ENCODE results near the gene FOXO3. TPM values are rescaled to one million over a fixed set of nuclear protein-coding genes. Genes with fewer than 3 reads are reported as not detected.
"Not testable (repeated sequence)": the region's sequence is repeated elsewhere in the genome, so short reads cannot be mapped to it uniquely, and the experiment has no call there.

Gene FOXO3
- total RNA-seq, 1 experiment from 2014 or later: 20.4 TPM

DNA sequence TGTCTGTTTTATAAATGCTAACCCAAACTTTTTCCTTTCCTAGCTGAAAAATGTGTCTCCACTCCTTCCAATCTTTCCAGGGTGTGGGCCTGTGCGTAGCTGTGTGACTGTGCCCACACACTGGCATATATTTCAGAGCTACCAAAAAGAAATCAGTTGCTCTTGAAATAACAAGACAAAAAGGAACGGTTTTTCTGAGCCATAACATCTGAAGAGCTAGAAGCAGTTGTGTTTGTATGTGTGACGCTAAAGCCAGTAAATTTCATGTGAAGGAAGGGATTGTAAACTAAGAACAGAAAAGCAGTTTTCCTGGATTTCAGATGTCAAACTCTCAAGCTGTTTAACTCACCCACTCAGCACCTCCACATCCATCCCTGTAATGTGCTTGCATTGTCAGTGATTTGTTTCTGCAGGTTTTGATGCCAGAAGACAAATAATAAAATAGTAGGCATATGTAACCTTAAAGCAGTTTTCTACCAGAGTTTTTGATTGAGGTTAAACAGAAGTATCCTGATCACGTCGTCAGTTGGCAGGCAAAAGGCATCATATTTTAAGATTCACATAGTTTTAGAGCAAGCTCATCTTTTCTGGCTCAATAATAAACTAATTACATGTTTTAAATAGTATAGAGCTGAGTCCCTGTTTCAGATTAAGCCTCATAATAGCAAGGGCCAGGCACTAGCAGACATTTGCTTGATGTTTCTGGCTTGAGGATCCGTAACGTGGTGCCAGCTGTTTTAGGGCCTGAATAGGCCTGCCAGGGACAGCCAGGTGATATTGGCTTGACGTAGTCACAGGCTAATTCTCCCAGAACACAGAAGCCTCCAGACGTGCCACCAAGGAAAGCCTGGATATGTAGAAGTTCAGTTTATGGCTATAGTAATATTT is 90.9 kb downstream of the FOXO3 start:
- peaks cover 54% of the 10 kb centered on the region for H3K4me1 ChIP-seq (replicated peaks)

DNA sequence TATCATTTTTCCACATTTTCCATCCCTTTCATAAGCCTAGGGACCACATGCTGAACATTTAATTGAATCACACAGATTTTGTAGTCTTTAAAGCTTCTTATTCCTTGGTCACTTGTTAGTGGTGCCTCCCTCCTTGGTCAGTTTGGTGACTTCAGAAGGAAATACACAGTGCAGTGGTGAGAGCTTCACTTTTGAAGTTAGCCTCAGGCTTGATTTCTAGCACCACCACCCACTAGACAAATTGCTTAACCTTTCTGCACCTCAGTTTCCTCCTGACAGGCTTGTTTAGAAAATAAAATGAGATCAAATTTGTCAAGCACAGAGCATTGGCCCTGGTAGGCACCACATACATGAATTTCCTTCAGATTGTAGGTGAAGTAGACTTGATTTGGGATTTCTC is 91.7 kb downstream of the FOXO3 start:
- Histone ChIP-seq H3K4me1 (replicated peaks) (peaks cover 60% of the 10 kb centered on the region), H3K4me3 (no peak overlapping the region), H3K27ac (0 out of 2 replicates have a peak overlapping the region, but pooled peaks have one; percentile 60), H3K9me3 (replicated peaks) (no peaks in the 10 kb centered on the region), H3K36me3 (no peaks in the 10 kb centered on the region; the same call in 1 of the 2 replicates), H3K27me3 (replicated peaks) (no peaks in the 10 kb centered on the region)
- no peak for DNase-seq (ENCODE audit: low read depth in 1 of 2, low spot score in 2 of 2)

More for the DNA sequence above, 90.9 kb downstream of the FOXO3 start:
- DNase-seq (ENCODE audit: low read depth in 1 of 2, low spot score in 2 of 2): peak in 1 of 2 experiments; percentile 30
- H3K27me3 ChIP-seq (replicated peaks): no peaks in the 10 kb centered on the region
- no peak overlapping the region for H3K4me3 ChIP-seq
- H3K27ac ChIP-seq: peak overlapping the region; percentile 60
- no peaks in the 10 kb centered on the region for H3K9me3 ChIP-seq (replicated peaks)
- no peaks in the 10 kb centered on the region; the same call in 1 of the 2 replicates for H3K36me3 ChIP-seq

DNA sequence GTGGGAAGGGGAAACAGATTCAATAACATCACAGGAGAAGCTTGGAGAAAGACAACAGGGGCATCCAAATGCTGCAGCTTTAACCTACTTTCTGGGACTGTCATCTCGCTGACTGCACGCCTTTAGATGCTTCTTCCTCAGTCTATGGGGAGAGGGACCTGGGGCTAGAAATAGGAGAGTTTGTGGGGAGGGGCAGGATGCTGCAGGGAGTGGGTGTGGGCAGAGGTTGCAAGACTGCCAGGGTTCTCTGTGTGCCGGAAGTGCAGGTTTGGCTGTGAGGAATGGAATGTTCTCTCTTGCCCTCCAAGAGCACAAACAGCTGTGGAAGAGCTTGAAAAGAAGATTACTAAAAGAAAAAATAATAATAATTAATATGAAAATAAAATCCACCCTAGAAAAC is 93.2 kb downstream of the FOXO3 start:
- Histone ChIP-seq H3K27ac (no peak overlapping the region), H3K36me3 (no peaks in the 10 kb centered on the region; the same call in 1 of the 2 replicates), H3K4me3 (no peak overlapping the region), H3K4me1 (replicated peaks) (peaks cover 60% of the 10 kb centered on the region), H3K9me3 (replicated peaks) (no peaks in the 10 kb centered on the region), H3K27me3 (replicated peaks) (no peaks in the 10 kb centered on the region)
- no peak for DNase-seq (ENCODE audit: low read depth in 1 of 2, low spot score in 2 of 2)

DNA sequence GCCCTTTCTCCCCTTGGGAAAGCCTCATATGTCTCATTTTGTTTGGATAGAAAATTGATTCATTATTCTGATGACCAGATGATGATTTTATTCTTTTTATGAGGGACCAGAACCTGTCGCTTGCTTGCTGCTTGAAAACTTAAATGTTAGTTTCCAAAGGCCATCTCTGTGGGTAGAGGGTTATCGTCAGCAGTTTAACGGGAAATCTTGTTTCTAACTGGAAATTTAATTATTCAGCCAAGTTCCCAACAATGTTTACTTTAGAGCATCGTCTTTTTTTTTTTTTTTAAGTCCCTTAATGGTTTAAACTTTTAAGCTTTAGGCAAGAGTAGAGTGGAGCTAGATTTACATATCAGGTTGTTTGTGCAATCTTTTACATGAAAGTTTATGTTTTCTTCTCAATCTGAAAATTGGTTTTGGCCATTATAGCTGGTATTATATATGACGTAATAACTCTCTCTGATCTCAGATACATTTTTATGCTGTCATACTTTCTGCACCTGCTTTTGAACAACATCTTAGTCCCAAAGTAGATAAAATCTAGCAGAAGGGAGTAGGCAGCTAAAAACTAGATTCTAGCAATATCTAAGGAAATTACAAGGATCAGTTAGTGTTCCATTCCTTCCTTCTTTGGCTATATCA is 93.9 kb downstream of the FOXO3 start:
- H3K36me3 ChIP-seq: no peaks in the 10 kb centered on the region; the same call in 1 of the 2 replicates
- no peak for DNase-seq (ENCODE audit: low read depth in 1 of 2, low spot score in 2 of 2)
- H3K27me3 ChIP-seq (replicated peaks): no peaks in the 10 kb centered on the region
- peaks cover 60% of the 10 kb centered on the region for H3K4me1 ChIP-seq (replicated peaks)
- no peak overlapping the region for H3K27ac ChIP-seq
- H3K9me3 ChIP-seq (replicated peaks): no peaks in the 10 kb centered on the region
- no peak overlapping the region for H3K4me3 ChIP-seq

DNA sequence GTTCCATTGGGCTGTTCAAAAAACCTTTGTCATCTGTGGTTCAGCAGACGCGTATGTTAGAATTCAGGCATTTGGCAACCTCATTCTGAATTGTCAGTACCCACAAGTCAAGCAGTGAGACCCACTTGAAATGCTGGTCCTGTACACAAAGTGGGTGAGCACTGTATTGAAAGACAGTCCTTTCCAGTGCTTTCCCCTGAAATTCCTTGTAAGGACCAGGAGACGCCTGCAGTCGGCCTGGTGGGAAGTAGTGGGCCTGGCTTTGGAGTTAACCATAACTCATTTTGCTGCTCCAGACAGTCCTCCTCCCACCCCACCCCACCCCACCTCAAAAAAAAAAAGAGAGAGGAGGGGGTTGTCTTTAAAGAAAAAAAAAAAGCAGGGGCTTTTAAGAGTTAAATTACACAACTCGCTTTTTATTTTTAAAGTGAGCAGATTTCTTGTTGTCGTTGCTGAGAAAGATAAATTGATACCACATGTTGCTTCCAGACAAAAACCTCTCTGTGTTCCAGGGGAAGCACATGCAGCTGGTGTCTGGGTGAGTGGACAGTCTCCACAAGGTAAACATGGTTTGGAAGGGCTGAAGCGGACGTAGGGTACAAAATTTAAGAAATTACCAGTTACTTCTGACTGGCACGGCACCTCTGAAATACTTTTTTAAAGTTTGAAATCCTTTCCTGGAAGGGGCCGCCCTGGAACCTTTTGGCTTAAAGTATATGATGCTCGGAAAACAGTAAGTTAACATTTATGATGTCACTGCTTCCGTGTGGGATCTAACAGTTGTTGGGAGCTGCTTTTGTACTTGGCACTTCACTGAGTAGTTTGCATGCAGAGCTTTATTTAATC is 95.3 kb downstream of the FOXO3 start:
- H3K27me3 ChIP-seq (replicated peaks): no peaks in the 10 kb centered on the region
- DNase-seq (ENCODE audit: low read depth in 1 of 2, low spot score in 2 of 2): peak in 1 of 2 experiments; percentile 69
- peaks cover 51% of the 10 kb centered on the region for H3K4me1 ChIP-seq (replicated peaks)
- no peaks in the 10 kb centered on the region; the same call in 1 of the 2 replicates for H3K36me3 ChIP-seq
- no peak overlapping the region for H3K4me3 ChIP-seq
- H3K9me3 ChIP-seq (replicated peaks): no peaks in the 10 kb centered on the region
- H3K27ac ChIP-seq: peak overlapping the region; percentile 57

DNA sequence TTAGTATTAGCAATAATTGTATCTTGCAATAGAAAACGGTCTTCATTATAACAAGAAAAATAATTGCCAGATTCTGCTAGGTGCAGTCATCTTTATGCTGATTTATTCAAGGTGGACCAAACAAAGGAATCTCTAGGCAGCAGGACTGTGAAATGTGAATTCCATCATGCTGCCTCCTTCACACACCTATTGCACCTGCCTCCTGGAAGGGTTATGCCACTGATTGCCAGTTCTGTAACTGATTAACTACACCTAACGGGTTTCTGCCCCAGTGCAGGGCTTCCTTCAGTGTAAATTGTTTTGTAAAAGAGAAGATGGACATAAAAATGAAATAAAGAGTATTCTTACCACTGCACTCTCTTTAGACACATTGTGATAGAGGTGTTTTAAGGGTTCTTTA is 96.1 kb downstream of the FOXO3 start:
- no peak overlapping the region for H3K4me3 ChIP-seq

DNA sequence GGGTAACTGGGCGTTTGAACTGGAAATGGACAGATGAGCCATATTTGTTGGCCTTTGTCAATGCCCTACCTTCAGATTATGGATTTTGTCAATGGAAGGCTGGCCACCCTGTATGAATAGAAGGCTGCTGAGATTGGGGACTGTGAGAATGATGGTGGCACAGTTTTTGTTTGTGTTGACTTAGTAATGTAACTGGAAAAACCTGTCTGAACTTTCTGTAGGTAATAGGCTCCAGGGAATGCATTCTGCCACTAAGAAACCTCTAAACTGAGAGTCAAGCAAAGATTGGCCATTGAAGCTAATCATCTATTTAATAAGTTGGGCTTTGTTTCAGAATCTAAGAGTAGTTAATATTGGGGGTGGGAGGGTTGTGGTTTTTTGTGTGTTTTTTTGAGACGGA is 97.5 kb downstream of the FOXO3 start:
- Histone ChIP-seq H3K27ac (no peak overlapping the region), H3K9me3 (replicated peaks) (no peaks in the 10 kb centered on the region), H3K4me1 (replicated peaks) (peaks cover 35% of the 10 kb centered on the region), H3K27me3 (replicated peaks) (no peaks in the 10 kb centered on the region), H3K36me3 (no peaks in the 10 kb centered on the region; the same call in 1 of the 2 replicates), H3K4me3 (no peak overlapping the region)
- DNase-seq (ENCODE audit: low read depth in 1 of 2, low spot score in 2 of 2): no peak

More for the DNA sequence above, 96.1 kb downstream of the FOXO3 start:
- no peak for DNase-seq (ENCODE audit: low read depth in 1 of 2, low spot score in 2 of 2)
- no peaks in the 10 kb centered on the region for H3K27me3 ChIP-seq (replicated peaks)
- H3K36me3 ChIP-seq: no peaks in the 10 kb centered on the region; the same call in 1 of the 2 replicates
- H3K9me3 ChIP-seq (replicated peaks): no peaks in the 10 kb centered on the region
- H3K4me1 ChIP-seq (replicated peaks): peaks cover 43% of the 10 kb centered on the region
- H3K27ac ChIP-seq: 0 out of 2 replicates have a peak overlapping the region, but pooled peaks have one; percentile 57

DNA sequence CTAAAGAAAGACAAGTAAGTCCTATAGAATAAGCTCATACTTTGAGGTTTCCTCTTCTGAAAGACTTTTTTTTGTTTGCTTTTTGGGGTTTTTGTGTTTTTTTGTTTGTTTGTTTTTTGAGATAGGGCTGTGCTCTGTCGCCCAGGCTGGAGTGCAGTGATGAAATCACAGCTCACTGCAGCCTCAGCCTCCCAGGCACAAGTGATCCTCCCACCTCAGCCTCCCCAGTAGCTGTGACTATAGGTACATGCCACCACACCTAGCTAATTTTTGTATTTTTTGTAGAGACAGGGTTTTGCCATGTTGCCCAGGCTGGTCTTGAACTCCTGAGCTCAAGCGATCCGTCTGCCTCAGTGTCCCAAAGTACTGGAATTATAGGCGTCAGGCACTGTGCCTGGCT is 98.1 kb downstream of the FOXO3 start:
- not testable (repeated sequence) for H3K27me3 ChIP-seq (replicated peaks); H3K9me3 ChIP-seq (replicated peaks); H3K4me3 ChIP-seq; H3K36me3 ChIP-seq; DNase-seq (ENCODE audit: low read depth in 1 of 2, low spot score in 2 of 2); H3K27ac ChIP-seq
- H3K4me1 ChIP-seq (replicated peaks): peaks cover 33% of the 10 kb centered on the region

DNA sequence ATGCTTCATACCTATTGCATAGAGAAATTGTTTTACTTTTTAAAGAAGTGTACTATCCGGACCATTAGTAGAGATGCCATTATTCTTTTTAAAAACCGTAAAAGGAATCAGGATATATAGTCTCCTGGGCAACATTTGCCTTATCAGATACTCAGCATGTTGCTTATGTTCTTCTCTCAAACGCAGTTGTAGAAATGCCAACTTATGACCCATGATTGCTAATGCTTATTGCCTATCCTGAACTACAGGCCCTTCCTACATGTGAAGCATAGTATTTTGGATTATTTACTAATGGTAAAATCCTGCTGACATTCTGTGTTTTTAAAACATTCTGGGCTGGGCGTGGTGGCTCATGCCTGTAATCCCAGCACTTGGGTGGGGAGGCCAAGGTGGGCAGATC is 99.5 kb downstream of the FOXO3 start:
- peaks cover 7% of the 10 kb centered on the region for H3K36me3 ChIP-seq
- no peaks in the 10 kb centered on the region for H3K9me3 ChIP-seq (replicated peaks)
- H3K27ac ChIP-seq: no peak overlapping the region
- no peak for DNase-seq (ENCODE audit: low read depth in 1 of 2, low spot score in 2 of 2)
- no peaks in the 10 kb centered on the region for H3K27me3 ChIP-seq (replicated peaks)
- H3K4me1 ChIP-seq (replicated peaks): peaks cover 19% of the 10 kb centered on the region
- H3K4me3 ChIP-seq: no peak overlapping the region

DNA sequence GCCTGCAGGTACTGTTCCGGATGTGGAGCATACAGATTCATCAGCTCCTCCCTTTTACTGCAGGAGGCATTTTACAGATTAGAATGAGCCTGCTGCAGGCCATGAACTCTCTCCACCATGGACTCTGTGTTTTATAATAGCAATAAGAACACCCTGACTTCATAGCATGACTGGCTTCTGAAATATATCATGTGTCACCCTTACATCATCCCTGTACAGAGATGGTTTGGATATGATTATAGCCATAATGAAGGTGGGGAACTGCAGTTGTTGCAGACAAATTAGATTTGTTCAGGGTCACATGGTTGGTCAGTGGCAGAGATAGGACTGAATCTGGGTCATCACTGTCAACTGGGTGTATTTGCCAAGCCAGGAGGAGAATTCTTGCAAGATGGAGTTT is 100.7 kb downstream of the FOXO3 start:
- Histone ChIP-seq H3K4me1 (replicated peaks) (peaks cover 8% of the 10 kb centered on the region), H3K27me3 (replicated peaks) (no peaks in the 10 kb centered on the region), H3K36me3 (peaks cover 13% of the 10 kb centered on the region), H3K4me3 (no peak overlapping the region), H3K9me3 (replicated peaks) (no peaks in the 10 kb centered on the region), H3K27ac (no peak overlapping the region)
- no peak for DNase-seq (ENCODE audit: low read depth in 1 of 2, low spot score in 2 of 2)

DNA sequence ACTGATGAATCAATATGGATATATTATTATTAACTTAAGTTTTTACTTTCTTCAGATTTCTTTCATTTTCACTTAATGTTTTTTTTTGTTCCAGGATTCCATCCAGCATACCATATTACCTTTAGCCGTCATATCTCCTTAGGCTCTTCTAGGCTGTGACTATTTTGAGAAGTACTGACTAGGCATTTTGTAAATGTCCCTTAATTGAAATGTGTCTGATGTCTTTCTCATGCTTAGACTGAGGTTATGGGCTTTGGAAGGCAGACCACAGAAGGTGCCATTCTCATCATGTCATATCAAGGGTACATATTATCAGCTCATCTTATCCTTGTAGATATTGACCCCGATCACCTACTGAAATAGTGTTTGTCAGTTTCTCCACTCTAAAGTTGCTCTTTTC is 101.3 kb downstream of the FOXO3 start:
- DNase-seq (ENCODE audit: low read depth in 1 of 2, low spot score in 2 of 2): no peak
- no peaks in the 10 kb centered on the region for H3K27me3 ChIP-seq (replicated peaks)
- H3K9me3 ChIP-seq (replicated peaks): no peaks in the 10 kb centered on the region
- H3K4me3 ChIP-seq: no peak overlapping the region
- peaks cover 13% of the 10 kb centered on the region for H3K36me3 ChIP-seq
- peaks cover 2% of the 10 kb centered on the region for H3K4me1 ChIP-seq (replicated peaks)
- no peak overlapping the region for H3K27ac ChIP-seq

DNA sequence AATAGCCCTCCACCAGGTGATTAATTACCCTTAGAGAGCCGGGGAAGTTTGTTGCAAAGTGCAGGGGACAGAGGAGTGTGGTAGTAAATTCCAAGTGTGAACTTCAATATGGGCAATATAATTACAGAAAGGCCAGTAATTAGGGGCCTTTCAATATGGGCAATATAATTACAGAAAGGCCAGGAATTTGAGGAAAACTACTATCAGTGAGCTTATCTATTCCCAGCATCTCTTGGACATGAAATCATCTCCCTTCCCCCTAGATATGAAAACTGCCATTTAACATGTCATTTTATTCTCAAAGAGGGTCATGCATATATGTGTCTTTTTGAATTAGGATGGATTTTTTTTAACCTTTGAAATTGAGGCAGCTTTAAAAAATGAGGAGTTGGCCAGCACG is 102.0 kb downstream of the FOXO3 start:
- H3K27me3 ChIP-seq (replicated peaks): no peaks in the 10 kb centered on the region
- peaks cover 13% of the 10 kb centered on the region for H3K36me3 ChIP-seq
- no peak overlapping the region for H3K27ac ChIP-seq
- no peaks in the 10 kb centered on the region for H3K9me3 ChIP-seq (replicated peaks)
- DNase-seq (ENCODE audit: low read depth in 1 of 2, low spot score in 2 of 2): no peak
- no peaks in the 10 kb centered on the region; the same call in 1 of the 2 replicates for H3K4me1 ChIP-seq (replicated peaks)
- no peak overlapping the region for H3K4me3 ChIP-seq

DNA sequence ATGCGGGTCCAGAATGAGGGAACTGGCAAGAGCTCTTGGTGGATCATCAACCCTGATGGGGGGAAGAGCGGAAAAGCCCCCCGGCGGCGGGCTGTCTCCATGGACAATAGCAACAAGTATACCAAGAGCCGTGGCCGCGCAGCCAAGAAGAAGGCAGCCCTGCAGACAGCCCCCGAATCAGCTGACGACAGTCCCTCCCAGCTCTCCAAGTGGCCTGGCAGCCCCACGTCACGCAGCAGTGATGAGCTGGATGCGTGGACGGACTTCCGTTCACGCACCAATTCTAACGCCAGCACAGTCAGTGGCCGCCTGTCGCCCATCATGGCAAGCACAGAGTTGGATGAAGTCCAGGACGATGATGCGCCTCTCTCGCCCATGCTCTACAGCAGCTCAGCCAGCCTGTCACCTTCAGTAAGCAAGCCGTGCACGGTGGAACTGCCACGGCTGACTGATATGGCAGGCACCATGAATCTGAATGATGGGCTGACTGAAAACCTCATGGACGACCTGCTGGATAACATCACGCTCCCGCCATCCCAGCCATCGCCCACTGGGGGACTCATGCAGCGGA is 102.9 kb downstream of the FOXO3 start:
- DNase-seq (ENCODE audit: low read depth in 1 of 2, low spot score in 2 of 2); H3K4me3 ChIP-seq; H3K27ac ChIP-seq: not testable (repeated sequence)

More for the DNA sequence above, 102.9 kb downstream of the FOXO3 start:
- not testable (repeated sequence) for H3K9me3 ChIP-seq (replicated peaks); H3K4me1 ChIP-seq (replicated peaks); H3K27me3 ChIP-seq (replicated peaks)
- H3K36me3 ChIP-seq: peaks cover 13% of the 10 kb centered on the region
